HepG2 (cell line): ENCODE results near the gene CTF1. TPM values are rescaled to one million over a fixed set of nuclear protein-coding genes. Genes with fewer than 3 reads are reported as not detected.

Experiments used
- CAMTA2 ChIP-seq: sonication (generic); formaldehyde crosslinking; IDR thresholded peaks from 2 replicates; pipeline ENCODE4 v1.4.0; 2020; ENCODE audit warnings: mild to moderate bottlenecking, missing genetic modification reagents, borderline replicate concordance
- CBX5 ChIP-seq: sonication (generic); formaldehyde crosslinking; IDR thresholded peaks from 2 replicates; pipeline ENCODE4 v1.4.0; 2020; ENCODE audit warnings: missing genetic modification reagents, borderline replicate concordance
- CEBPZ ChIP-seq: IDR thresholded peaks from 2 replicates; pipeline ENCODE4 v1.6.1; 2012; ENCODE audit warnings: low read length, improper control_type of control experiment
- DR1 ChIP-seq: sonication (generic); formaldehyde crosslinking; IDR thresholded peaks from 2 replicates; pipeline ENCODE4 v1.8.0; 2021; ENCODE audit warnings: mild to moderate bottlenecking, missing genetic modification reagents, inconsistent platforms
- ELF3 ChIP-seq: IDR thresholded peaks from 2 replicates; pipeline ENCODE4 v1.6.1; 2016; ENCODE audit warnings: missing genetic modification reagents, missing compliant biosample characterization
- HIC2 ChIP-seq: sonication (generic); formaldehyde crosslinking; IDR thresholded peaks from 2 replicates; pipeline ENCODE4 v1.9.0; 2022; ENCODE audit warnings: low read depth, missing genetic modification reagents
- MYNN ChIP-seq: sonication (generic); formaldehyde crosslinking; IDR thresholded peaks from 2 replicates; pipeline ENCODE4 v1.4.0; 2020; ENCODE audit warnings: mild to moderate bottlenecking, low read depth, missing genetic modification reagents
- NCOA5 ChIP-seq: sonication (generic); formaldehyde crosslinking; IDR thresholded peaks from 2 replicates; pipeline ENCODE4 v1.4.0; 2020; ENCODE audit warnings: missing genetic modification reagents
- POGK ChIP-seq: sonication (generic); formaldehyde crosslinking; conservative IDR thresholded peaks from 2 replicates; pipeline ENCODE4 v1.8.0; 2022; ENCODE audit warnings: mild to moderate bottlenecking, moderate library complexity, missing genetic modification reagents
- RFX1 ChIP-seq: fragments of 450-650 bp; IDR thresholded peaks from 2 replicates; pipeline ENCODE4 v1.6.1; 2017
- TARDBP ChIP-seq: sonication (generic); formaldehyde crosslinking; IDR thresholded peaks from 2 replicates; pipeline ENCODE4 v1.8.0; 2022; ENCODE audit warnings: mild to moderate bottlenecking, missing genetic modification reagents
- TRIM22 ChIP-seq: fragments of 450-650 bp; IDR thresholded peaks from 2 replicates; pipeline ENCODE4 v1.6.1; 2017
- ZBTB44 ChIP-seq: sonication (generic); formaldehyde crosslinking; IDR thresholded peaks from 2 replicates; pipeline ENCODE4 v1.4.0; 2020; ENCODE audit warnings: missing genetic modification reagents
- ZKSCAN8 ChIP-seq: IDR thresholded peaks from 2 replicates; pipeline ENCODE4 v1.6.1; 2016; ENCODE audit warnings: borderline replicate concordance, missing genetic modification reagents, missing compliant biosample characterization
- ZNF335 ChIP-seq: sonication (generic); formaldehyde crosslinking; IDR thresholded peaks from 2 replicates; pipeline ENCODE4 v1.4.0; 2020; ENCODE audit warnings: missing genetic modification reagents
- ZNF558 ChIP-seq: sonication (generic); formaldehyde crosslinking; IDR thresholded peaks from 2 replicates; pipeline ENCODE4 v1.9.0; 2022; ENCODE audit warnings: mild to moderate bottlenecking, missing genetic modification reagents, borderline replicate concordance
- ZNF574 ChIP-seq: sonication (generic); formaldehyde crosslinking; IDR thresholded peaks from 2 replicates; pipeline ENCODE4 v1.4.0; 2020; ENCODE audit warnings: missing genetic modification reagents
- polyA plus RNA-seq, 8 experiments: library from polyadenylated mRNA; depleted of rRNA in 3 of 8; stranded (reverse) in 7 of 8; unstranded in 1 of 8; fragments of >200 nt; fragmentation: Illumina TruSeq in 4 of 8; extraction: Trizol in 4 of 8; gene quantifications; 2 replicates each; pipeline versions ENCODE4 v1.2.1 to v1.2.3, GENCODE V29; 2011 to 2016; ENCODE audit warnings: low read depth in 4 of 8, missing spikeins in 1 of 8, mixed read lengths in 1 of 8; ENCODE audit not compliant: insufficient read depth in 1 of 8
- total RNA-seq, 5 experiments: library from RNA; depleted of rRNA; stranded (reverse); fragments of >200 nt; fragmentation: Illumina TruSeq; extraction: Trizol; gene quantifications; 2 replicates each; pipeline ENCODE4 v1.2.3, GENCODE V29; 2016; ENCODE audit warnings: low read depth in 1 of 5

The CTF1 gene
- total and polyA plus RNA-seq, 2 of the 13 experiments (the other 11 are each of a cell fraction or from before 2014, with no cell fraction given) = 0.13 to 1.8 TPM

GRCh38 chr16:30922420-30922959, 26.1 kb downstream of the CTF1 start (continued):
- TF ChIP-seq DR1 (0 out of 2 replicates have a peak, but pooled peaks have one; percentile 43), CEBPZ (no peak), MYNN (CRISPR knock-in tag) (peak; percentile 24; the same call in 1 of the 2 replicates), ELF3 (CRISPR knock-in tag) (peak; percentile 87), TRIM22 (no peak), POGK (no peak), CBX5 (CRISPR knock-in tag) (peak; percentile 33; the same call in 1 of the 2 replicates), ZNF335 (CRISPR knock-in tag) (peak; percentile 71; the same call in 1 of the 2 replicates), TARDBP (no peak; the same call in none of the 2 replicates), ZNF558 (CRISPR knock-in tag) (no peak), NCOA5 (CRISPR knock-in tag) (no peak), HIC2 (CRISPR knock-in tag) (peak; percentile 45; the same call in 1 of the 2 replicates), ZKSCAN8 (CRISPR knock-in tag) (peak; percentile 30; the same call in 1 of the 2 replicates), RFX1 (no peak), ZNF574 (peak; percentile 96), CAMTA2 (no peak), ZBTB44 (no peak)
